Measurements from ENCODE around the gene CCDC74A. TPM values are rescaled to one million over a fixed set of nuclear protein-coding genes. Genes with fewer than 3 reads are reported as not detected.
"Not testable (repeated sequence)": the region's sequence is repeated elsewhere in the genome, so short reads cannot be mapped to it uniquely, and the experiment has no call there.

The CCDC74A gene
- total RNA-seq, 1 donor from 2014 or later = 33.3 TPM

DNA sequence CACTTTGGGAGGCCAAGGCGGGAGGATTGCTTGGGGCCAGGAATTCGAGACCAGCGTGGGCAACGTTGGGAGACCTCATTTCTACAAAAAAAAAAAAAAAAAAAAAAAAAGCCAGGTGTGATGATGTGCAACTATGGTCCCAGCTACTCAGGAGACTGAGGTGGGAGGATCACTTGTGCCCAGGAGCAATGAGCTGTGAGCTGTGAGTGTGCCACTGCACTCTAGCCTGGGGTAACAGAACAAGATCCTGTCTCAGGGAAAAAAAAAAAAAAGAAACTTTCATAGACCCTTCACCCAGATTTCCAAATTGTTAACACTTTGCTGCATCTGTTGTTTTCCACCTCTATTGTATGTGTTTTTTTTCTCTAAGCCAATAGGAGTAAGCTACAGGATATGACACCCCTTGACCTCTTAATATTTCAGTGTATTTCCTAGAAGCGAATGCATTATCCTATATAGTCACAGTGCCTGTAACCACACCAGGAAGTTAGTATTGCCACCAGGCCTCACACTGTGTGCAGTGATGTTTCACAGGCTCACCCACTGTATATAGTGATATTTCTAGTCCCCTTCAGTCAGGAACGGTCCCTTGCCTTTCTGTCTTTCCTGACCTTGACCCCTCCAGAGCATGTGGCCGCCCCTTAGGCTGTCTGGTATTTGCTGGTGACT lies 23.5 kb upstream of the CCDC74A start:
- H3K36me3 ChIP-seq (ENCODE audit: control insufficient read depth, insufficient read depth, low read length); H3K4me3 ChIP-seq (ENCODE audit: low read depth, low read length); DNase-seq (ENCODE audit: low read depth); H3K27me3 ChIP-seq (ENCODE audit: control insufficient read depth, insufficient read depth, low read length): not testable (repeated sequence)

DNA sequence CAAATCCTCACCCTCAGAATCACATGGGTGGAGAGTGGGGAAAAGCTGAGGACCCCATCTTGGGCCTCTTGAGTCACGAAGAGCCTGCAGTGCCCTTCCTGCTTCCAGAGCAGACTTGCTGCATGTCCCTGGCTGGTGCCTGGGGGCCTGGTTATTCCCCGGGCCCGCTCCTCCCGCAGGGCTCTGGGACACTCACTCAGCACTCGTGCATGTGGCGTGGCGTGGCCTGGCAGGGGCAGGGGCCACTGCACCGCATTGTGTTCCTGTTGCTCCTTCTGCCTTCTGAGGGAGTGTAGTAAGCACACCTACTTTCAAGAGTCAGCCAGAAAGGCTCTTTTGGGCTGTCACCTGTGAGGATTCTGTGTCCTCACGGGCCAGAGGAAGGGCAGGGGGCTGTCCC lies 18.1 kb upstream of the CCDC74A start:
- no peaks in the 10 kb centered on the region for H3K27me3 ChIP-seq (ENCODE audit: control insufficient read depth, insufficient read depth, low read length)
- H3K4me3 ChIP-seq (ENCODE audit: low read depth, low read length) = no peak overlapping the region
- no peak for DNase-seq (ENCODE audit: low read depth)
- TF ChIP-seq, protein P1, sequence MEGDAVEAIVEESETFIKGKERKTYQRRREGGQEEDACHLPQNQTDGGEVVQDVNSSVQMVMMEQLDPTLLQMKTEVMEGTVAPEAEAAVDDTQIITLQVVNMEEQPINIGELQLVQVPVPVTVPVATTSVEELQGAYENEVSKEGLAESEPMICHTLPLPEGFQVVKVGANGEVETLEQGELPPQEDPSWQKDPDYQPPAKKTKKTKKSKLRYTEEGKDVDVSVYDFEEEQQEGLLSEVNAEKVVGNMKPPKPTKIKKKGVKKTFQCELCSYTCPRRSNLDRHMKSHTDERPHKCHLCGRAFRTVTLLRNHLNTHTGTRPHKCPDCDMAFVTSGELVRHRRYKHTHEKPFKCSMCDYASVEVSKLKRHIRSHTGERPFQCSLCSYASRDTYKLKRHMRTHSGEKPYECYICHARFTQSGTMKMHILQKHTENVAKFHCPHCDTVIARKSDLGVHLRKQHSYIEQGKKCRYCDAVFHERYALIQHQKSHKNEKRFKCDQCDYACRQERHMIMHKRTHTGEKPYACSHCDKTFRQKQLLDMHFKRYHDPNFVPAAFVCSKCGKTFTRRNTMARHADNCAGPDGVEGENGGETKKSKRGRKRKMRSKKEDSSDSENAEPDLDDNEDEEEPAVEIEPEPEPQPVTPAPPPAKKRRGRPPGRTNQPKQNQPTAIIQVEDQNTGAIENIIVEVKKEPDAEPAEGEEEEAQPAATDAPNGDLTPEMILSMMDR (IDR thresholded peaks at IDR 0.05; ENCODE audit: insufficient read depth, low read length, poor library complexity, severe bottlenecking) = no peak
- H3K36me3 ChIP-seq (ENCODE audit: control insufficient read depth, insufficient read depth, low read length) = no peaks in the 10 kb centered on the region

DNA sequence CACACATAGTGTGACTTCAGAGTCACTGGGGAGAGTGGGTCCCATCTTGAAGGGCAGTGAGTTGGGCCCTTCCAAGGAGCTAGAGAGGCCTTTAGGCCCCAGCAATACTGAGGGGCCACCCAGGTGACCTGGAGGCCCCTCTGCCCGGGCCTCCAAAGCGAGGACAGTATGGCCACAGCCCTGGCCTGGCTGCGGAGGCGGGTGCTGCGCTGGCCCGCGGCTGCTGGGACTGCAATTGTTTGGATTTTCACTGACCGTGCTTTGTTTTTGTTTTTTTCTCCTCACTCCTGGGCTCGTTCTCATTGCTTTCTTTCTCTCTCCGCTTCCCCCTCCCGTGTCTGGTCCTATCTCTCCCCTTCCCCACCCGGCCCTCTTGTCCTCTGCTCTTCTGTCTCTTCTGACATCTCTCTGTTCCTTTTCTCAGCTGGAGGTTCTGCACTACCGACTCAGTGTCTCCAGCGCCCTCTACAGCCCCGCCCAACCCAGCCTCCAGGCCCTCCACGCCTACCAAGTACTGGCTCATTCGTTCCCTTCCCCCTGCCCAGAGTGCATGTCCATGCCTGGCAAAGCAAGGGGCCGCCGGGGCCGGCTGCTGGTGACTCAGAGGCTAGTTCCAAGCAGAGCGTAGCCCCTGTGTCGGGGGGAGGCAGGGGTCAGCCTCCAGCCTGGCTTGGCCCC lies 16.3 kb upstream of the CCDC74A start:
- not testable (repeated sequence) for H3K36me3 ChIP-seq (ENCODE audit: control insufficient read depth, insufficient read depth, low read length); H3K4me3 ChIP-seq (ENCODE audit: low read depth, low read length); H3K27me3 ChIP-seq (ENCODE audit: control insufficient read depth, insufficient read depth, low read length)
- TF ChIP-seq, protein P1 (IDR thresholded peaks at IDR 0.05; ENCODE audit: insufficient read depth, low read length, poor library complexity, severe bottlenecking) = peak; percentile 50
- peak; percentile 70 for DNase-seq (ENCODE audit: low read depth)

DNA sequence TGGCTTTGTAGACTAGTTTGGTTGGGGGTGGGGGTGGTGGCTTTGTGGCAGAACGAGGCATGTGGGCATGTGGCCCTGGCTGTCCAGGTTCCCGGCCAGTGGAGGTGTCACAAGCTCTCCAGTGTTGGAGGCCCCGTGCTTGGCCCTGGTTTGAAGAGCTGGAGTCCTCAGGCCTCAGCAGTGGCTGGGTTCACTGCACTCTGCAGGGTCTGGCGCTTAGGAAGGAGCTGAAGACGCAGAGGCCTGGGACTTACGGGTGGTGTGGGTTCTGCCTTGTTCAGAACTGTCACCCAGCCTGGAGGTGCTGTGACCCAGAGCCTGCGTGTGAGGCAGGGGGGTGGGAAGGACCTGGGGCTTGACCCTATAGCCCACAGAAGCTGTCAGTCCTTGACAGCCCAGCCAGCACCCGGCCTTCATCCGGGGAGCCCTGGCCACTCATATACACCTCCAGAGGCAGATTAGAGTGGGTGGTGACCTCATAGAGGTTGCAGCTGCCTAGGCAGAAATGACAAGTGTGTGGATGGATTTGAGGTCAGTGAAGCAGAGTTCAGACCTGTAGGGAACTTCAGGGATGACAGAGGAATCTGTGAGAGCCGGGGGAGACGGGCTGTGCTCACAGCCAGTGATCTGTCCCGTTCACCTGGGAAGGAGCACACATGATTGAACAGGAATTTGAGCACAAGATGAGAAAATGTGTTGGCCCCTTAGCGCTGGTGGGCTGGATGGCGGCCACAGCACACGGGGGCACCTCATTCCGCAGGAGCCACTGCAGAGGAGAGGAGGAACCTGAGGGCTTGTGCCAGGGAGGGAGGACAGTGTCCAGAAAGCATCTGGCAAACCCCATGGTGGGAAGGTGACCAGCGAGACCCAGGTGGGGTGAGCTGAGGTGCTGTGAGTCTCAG lies 15.5 kb upstream of the CCDC74A start:
- not testable (repeated sequence) for DNase-seq (ENCODE audit: low read depth); H3K27me3 ChIP-seq (ENCODE audit: control insufficient read depth, insufficient read depth, low read length); H3K36me3 ChIP-seq (ENCODE audit: control insufficient read depth, insufficient read depth, low read length); H3K4me3 ChIP-seq (ENCODE audit: low read depth, low read length)

DNA sequence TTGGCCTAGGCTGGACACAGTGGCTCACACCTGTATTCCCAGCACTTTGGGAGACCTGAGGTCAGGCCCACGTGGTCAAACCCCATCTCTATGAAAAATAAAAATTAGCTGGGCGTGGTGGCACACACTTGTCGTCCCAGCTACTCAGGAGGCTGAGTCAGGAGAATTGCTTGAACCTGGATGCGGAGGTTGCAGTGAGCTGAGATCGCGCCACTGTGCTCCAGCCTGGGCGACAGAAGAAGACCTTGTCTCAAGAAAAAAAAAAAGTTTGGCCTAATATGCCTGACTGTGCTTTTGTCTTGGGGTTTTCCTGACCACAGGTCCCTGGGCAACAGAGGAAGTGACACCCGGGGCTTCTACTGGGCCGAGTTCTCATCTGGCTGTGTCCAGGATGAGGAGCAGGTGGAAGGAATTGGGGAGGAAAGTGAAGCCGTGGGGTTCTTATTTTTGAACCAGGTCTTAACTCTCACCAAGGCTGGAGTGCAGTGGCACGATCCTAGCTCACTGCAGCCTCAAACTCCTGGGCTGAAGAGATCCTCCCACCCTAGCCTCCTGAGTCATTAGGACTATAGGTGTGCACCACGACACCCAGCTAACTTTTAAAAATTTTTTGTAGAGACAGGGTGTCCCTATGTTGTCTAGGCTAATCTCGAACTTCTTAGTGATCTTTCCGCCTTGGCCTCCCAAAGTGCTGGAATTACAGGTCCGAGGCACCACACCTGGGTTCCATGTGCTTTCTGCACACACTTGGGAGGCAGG lies 13.1 kb upstream of the CCDC74A start:
- DNase-seq (ENCODE audit: low read depth); H3K4me3 ChIP-seq (ENCODE audit: low read depth, low read length); H3K36me3 ChIP-seq (ENCODE audit: control insufficient read depth, insufficient read depth, low read length); H3K27me3 ChIP-seq (ENCODE audit: control insufficient read depth, insufficient read depth, low read length): not testable (repeated sequence)

DNA sequence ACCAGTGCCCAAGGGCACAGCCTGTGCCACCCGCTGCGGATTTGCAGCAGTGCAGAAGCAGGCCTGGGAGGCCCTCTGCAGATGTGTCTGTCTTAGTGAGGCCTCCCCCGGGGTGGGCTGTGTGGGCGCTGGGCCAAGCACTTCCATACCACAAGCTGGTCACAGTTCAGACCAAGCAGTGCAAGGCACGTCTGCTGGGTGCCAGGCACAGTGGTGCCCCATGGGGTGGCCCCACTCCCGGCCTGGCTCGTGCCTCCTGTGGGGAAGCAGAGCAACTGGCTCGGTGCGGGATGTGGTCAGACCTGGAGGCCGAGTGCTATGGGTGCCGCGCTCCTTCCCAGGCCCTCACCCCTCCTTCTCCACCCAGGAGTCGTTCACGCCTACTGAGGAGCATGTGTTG lies 12.5 kb upstream of the CCDC74A start:
- H3K27me3 ChIP-seq (ENCODE audit: control insufficient read depth, insufficient read depth, low read length); H3K4me3 ChIP-seq (ENCODE audit: low read depth, low read length); DNase-seq (ENCODE audit: low read depth); H3K36me3 ChIP-seq (ENCODE audit: control insufficient read depth, insufficient read depth, low read length): not testable (repeated sequence)

DNA sequence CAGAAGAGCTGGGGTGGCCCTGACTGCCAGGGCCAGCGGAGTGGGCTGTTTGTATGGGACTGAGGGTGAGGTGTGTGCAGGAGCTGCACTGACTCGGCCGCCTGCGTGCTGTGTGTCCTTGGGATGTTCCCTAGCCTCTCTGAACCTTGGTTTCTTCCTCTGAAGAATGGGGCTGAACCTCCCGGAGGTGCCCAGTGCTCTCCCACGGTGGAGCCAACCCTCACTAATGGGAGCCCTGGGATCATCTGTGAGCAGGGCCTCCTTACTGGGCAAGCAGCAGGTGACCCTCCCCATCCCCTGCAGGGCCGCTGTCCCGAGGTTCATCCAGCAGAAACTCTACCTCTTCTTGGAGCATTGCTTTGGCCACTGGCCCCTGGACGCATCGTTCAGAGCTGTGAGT lies 11.7 kb upstream of the CCDC74A start:
- no peaks in the 10 kb centered on the region for H3K27me3 ChIP-seq (ENCODE audit: control insufficient read depth, insufficient read depth, low read length)
- no peak for DNase-seq (ENCODE audit: low read depth)
- no peak overlapping the region for H3K4me3 ChIP-seq (ENCODE audit: low read depth, low read length)
- TF ChIP-seq, protein P1 (IDR thresholded peaks at IDR 0.05; ENCODE audit: insufficient read depth, low read length, poor library complexity, severe bottlenecking) = no peak
- no peaks in the 10 kb centered on the region for H3K36me3 ChIP-seq (ENCODE audit: control insufficient read depth, insufficient read depth, low read length)
